ENCODE measurements around the gene YTHDC1.
"Not testable (repeated sequence)": the region's sequence is repeated elsewhere in the genome, so short reads cannot be mapped to it uniquely, and the experiment has no call there.

The YTHDC1 gene

GRCh38 chr4:68287704-68288392, 62.0 kb downstream of the YTHDC1 start:
- DNase-seq = no peak

DNA sequence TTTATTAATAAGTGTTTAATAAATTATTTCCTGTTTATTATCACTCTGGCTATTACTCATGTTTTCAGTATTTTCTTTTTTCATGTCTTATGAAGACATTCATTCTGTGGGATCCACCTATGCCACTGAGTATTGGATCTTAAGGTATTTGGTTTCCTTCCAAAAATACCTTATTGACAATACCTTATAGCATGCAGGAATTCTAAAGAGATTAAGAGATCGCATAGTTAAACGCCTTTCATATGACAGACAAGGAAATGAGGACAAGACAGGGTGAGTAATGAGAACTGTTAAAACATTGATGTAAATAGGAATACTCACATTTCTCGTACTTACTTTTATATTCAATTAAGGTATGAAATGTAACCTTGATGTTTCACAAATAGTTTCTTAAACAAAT, 66.2 kb downstream of the YTHDC1 start:
- no peak for DNase-seq

GRCh38 chr4:68283095-68283494, 66.8 kb downstream of the YTHDC1 start:
- no peak for DNase-seq

- not testable (repeated sequence) for DNase-seq
Observed at GRCh38 chr4:68281796-68282740, 67.8 kb downstream of the YTHDC1 start.

GRCh38 chr4:68278029-68278428, 71.9 kb downstream of the YTHDC1 start:
- peak; percentile 4 for DNase-seq

DNA sequence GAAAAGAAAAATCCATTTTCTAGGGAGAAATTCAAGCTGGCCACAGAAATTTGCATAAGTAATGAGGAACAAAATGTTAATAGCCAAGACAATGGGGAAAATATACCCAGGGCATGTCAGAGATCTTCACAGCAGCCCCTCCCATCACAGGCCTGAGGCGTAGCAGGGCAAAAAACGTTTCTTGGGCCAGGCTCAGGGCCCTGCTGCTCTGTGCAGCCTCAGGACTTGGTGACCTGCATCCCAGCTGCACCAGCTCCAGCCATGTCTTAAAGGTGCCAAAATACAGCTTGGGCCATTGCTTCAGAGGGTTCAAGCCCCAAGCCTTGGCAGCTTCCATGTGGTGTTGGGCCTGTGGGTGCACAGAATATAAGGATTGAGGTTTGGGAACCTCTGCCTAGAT, 72.3 kb downstream of the YTHDC1 start:
- DNase-seq = no peak

- peak; percentile 6 for DNase-seq
Observed at GRCh38 chr4:68272860-68273259, 77.0 kb downstream of the YTHDC1 start.

DNA sequence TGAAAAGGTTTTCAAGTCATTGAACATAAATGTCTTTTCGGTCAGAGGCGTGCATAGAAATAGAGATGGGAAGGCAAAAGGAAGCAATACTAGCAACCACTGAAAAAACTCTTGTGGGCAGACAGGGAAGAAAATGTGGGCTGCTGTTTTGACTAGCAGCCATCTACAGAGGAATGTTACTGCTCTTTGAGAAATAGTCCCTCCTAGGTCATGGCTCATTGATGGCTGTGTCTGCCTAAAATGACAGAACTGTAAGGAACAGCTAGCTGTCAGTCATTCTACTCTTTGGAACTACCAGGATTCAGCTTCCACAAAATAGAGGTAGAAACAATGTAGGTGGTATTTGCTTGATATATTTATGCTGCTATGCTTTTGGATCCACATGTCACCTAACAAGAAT, 77.5 kb downstream of the YTHDC1 start:
- peak; percentile 10 for DNase-seq

DNA sequence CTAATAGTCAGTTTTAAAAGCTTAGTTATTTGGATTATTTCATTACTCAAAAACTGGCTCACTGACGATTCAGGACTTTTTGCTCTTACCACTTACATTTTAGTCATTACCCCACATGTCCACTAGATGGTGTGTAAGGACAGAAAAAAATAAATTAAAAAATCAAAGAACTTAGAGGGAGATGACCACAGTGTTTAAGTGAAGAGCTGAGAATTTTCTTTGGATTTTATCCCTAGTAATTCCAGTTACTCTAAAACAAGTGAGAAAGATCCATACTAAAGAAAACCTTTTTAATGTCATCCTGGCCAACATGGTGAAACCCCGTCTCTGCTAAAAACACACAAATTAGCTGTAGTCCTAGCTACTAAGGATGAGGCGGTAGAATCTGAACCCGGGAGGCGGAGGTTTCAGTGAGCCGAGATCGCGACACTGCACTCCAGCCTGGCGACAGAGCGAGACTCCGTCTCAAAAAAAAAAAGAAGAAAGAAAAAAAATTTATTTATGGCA, 78.0 kb downstream of the YTHDC1 start:
- peak; percentile 55 for DNase-seq

DNA sequence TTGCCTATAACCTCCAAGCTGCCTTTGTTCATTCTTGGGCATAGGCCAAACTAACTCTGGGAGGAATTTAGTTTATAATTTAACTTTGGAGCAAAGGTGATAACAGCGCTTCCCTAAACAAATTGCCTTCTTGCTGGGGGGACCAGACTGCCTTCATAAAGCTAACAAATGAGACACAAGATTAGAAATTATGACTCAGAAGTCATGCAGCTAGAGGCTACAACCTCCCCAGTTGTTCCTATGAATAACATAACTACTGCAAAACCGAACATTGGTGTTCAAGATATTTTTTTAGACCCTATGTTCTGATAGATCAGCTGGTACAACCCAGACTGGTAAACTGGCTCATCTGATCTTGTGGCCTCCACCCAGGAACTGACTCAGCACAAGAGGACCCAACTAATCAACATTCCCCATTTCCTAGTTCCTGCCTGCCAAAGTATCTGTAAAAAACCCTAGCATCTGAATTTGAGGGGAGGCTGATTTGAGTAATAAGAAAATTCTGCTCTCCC, 82.4 kb downstream of the YTHDC1 start:
- peak; percentile 25 for DNase-seq

GRCh38 chr4:68264875-68265565, 84.9 kb downstream of the YTHDC1 start:
- DNase-seq = no peak
